A673 (cell line): ENCODE measurements around the gene CCR4. TPM values are rescaled to one million over a fixed set of nuclear protein-coding genes. Genes with fewer than 3 reads are reported as not detected.
"Not testable (repeated sequence)": the region's sequence is repeated elsewhere in the genome, so short reads cannot be mapped to it uniquely, and the experiment has no call there.

Source experiments
- BruUV-seq: library from RNA; stranded (reverse); fragments of 400-500 nt; replicated peaks from 2 replicates; lab custom pipeline; 2021; lab: Mats Ljungman, UMichigan
- CTCF ChIA-PET: fragments of 300-600 bp; sonication (Branson Sonifier 250); formaldehyde crosslinking; loops from one replicate; lab custom pipeline; 2022; ENCODE audit warnings: antibody characterized with exemption; lab: Charles Lee
- POLR2A ChIA-PET: fragments of 300-600 bp; sonication (Branson Sonifier 250); formaldehyde crosslinking; loops from one replicate; lab custom pipeline; 2022; ENCODE audit warnings: antibody characterized with exemption; ENCODE audit not compliant: low non-redundant PET; lab: Charles Lee
- DNase-seq: peaks from one replicate; pipeline ENCODE4 v3.0.0-alpha.2; 2015; ENCODE audit warnings: low spot score
- H3K27ac ChIP-seq: fragments of 200-600 bp; sonication (generic); 2 replicates; pipeline ENCODE4 v1.5.1; 2016; ENCODE audit warnings: mixed run types, low read depth, mild to moderate bottlenecking, mixed read lengths, antibody characterized with exemption, low read length; ENCODE audit not compliant: poor library complexity, severe bottlenecking
- H3K27me3 ChIP-seq: fragments of 200-600 bp; sonication (generic); replicated peaks from 2 replicates; pipeline ENCODE4 v1.6.1; 2017; ENCODE audit warnings: mixed run types, low read depth, mild to moderate bottlenecking, mixed read lengths, antibody characterized with exemption, low read length; ENCODE audit not compliant: insufficient read depth, poor library complexity
- H3K36me3 ChIP-seq: fragments of 200-600 bp; sonication (generic); 2 replicates; pipeline ENCODE4 v1.6.1; 2016; ENCODE audit warnings: mixed run types, mild to moderate bottlenecking, mixed read lengths, antibody characterized with exemption, low read length; ENCODE audit not compliant: insufficient read depth, poor library complexity, severe bottlenecking
- H3K4me1 ChIP-seq: fragments of 200-600 bp; sonication (generic); 2 replicates; pipeline ENCODE4 v1.6.1; 2017; ENCODE audit warnings: mixed run types, mild to moderate bottlenecking, mixed read lengths, antibody characterized with exemption, low read length; ENCODE audit not compliant: insufficient read depth, poor library complexity, severe bottlenecking
- H3K4me3 ChIP-seq: fragments of 200-600 bp; sonication (generic); 2 replicates; pipeline ENCODE4 v1.5.1; 2016; ENCODE audit warnings: low read depth, mixed run types, mild to moderate bottlenecking, mixed read lengths, low read length; ENCODE audit not compliant: poor library complexity, severe bottlenecking
- H3K9me3 ChIP-seq: fragments of 200-600 bp; sonication (generic); 2 replicates; pipeline ENCODE4 v1.6.1; 2016; ENCODE audit warnings: mixed run types, low read depth, mild to moderate bottlenecking, mixed read lengths, antibody characterized with exemption, low read length; ENCODE audit not compliant: poor library complexity, severe bottlenecking
- EZH2 ChIP-seq: fragments of 200-600 bp; sonication (generic); IDR thresholded peaks from 2 replicates; pipeline ENCODE4 v1.6.1; 2017; ENCODE audit warnings: borderline replicate concordance, low read depth, mild to moderate bottlenecking, mixed read lengths, antibody characterized with exemption, low read length; ENCODE audit not compliant: poor library complexity, severe bottlenecking
- intact Hi-C: fragments of 100-400 bp; cut with micrococcal nuclease; formaldehyde crosslinking; loops from one replicate; pipeline ENCODE4 v1.10.0; 2022; ENCODE audit not compliant: unreplicated experiment
- total RNA-seq: library from RNA; stranded (reverse); gene quantifications from 2 replicates; pipeline ENCODE4 v1.2.3, GENCODE V29; 2021
- TF ChIP-seq, protein P1 (sequence below): fragments of 300-800, 200-600 bp; sonication (generic); conservative IDR thresholded peaks from 2 replicates; pipeline ENCODE4 v1.5.1; 2017; ENCODE audit warnings: low read depth, mild to moderate bottlenecking, antibody characterized with exemption, low read length, moderate library complexity, mixed read lengths

The CCR4 gene
- total RNA-seq, 1 experiment from 2014 or later = not detected

DNA sequence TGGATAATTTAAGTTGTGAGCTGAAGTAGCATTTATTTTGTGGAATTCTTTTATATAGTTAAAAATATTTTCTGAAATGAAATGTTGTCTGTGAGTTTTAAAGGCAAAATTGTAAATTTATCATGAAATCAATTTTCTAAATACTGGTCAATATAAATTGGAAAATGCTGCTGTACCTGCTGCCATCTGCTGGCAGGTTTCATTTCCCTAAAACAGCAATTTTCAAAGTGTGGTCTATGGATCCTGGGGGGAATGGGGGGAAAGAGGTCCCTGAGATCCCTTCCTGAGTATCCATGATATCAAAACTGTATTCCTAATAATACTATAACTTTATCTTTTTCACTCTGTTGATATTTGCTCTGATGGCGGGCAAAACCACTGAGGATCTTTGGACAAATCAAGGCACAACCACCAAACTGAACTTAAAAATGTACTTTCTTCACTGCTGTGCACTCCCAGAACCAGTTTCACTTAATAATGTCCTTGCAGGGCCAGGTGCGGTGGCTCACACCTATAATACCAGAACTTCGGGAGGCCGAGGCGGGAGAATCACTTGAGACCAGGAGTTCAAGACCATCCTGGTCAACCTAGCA, 17.2 kb upstream of the CCR4 start:
- no peaks in the 10 kb centered on the region for H3K9me3 ChIP-seq
- no peak overlapping the region for H3K4me3 ChIP-seq
- H3K36me3 ChIP-seq = no peaks in the 10 kb centered on the region
- POLR2A ChIA-PET = no interaction called here
- intact Hi-C loops = loop anchor here (1.0 to 5.0 kb wide), 2 partner anchors 201 to 422 kb away; no protein-coding TSS in a partner anchor
- peak; percentile 40 for DNase-seq
- H3K27ac ChIP-seq = no peak overlapping the region
- no peak for TF ChIP-seq EZH2
- TF ChIP-seq, protein P1, sequence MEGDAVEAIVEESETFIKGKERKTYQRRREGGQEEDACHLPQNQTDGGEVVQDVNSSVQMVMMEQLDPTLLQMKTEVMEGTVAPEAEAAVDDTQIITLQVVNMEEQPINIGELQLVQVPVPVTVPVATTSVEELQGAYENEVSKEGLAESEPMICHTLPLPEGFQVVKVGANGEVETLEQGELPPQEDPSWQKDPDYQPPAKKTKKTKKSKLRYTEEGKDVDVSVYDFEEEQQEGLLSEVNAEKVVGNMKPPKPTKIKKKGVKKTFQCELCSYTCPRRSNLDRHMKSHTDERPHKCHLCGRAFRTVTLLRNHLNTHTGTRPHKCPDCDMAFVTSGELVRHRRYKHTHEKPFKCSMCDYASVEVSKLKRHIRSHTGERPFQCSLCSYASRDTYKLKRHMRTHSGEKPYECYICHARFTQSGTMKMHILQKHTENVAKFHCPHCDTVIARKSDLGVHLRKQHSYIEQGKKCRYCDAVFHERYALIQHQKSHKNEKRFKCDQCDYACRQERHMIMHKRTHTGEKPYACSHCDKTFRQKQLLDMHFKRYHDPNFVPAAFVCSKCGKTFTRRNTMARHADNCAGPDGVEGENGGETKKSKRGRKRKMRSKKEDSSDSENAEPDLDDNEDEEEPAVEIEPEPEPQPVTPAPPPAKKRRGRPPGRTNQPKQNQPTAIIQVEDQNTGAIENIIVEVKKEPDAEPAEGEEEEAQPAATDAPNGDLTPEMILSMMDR = peak; percentile 81
- no peaks in the 10 kb centered on the region for H3K27me3 ChIP-seq
- no TSS peak for BruUV-seq
- CTCF ChIA-PET = interaction anchor here (0.7 kb wide), 2 partner anchors 24 to 423 kb away, joined by 3 to 6 read pairs; no protein-coding TSS in a partner anchor
- H3K4me1 ChIP-seq = no peaks in the 10 kb centered on the region

DNA sequence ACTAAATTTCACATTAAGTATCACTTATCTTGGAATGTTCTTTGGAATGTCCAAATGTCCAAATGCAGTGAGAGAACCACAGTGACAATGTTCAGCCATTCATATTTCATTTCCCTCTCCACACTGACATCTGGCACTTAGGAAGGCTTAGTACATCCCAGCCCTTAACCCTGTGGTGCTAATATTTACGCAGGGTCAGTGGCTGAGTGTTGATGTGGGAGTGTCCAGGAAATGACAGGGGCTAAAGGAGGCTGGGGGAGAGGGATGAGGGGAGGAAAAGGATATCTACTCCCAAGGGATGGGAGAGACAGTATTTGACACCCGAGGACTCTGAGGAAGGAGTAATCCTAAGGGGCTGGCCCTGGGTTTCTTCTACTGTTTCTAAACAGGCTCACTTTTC, 14.1 kb upstream of the CCR4 start:
- H3K27me3 ChIP-seq = no peaks in the 10 kb centered on the region
- intact Hi-C loops = no loop called here
- no peak for TF ChIP-seq EZH2
- TF ChIP-seq, protein P1 = no peak
- H3K9me3 ChIP-seq = no peaks in the 10 kb centered on the region
- H3K4me3 ChIP-seq = no peak overlapping the region
- no peak for DNase-seq
- ChIA-PET CTCF (no interaction called here), POLR2A (no interaction called here)
- H3K4me1 ChIP-seq = no peaks in the 10 kb centered on the region
- H3K27ac ChIP-seq = no peak overlapping the region
- H3K36me3 ChIP-seq = no peaks in the 10 kb centered on the region
- no TSS peak for BruUV-seq

DNA sequence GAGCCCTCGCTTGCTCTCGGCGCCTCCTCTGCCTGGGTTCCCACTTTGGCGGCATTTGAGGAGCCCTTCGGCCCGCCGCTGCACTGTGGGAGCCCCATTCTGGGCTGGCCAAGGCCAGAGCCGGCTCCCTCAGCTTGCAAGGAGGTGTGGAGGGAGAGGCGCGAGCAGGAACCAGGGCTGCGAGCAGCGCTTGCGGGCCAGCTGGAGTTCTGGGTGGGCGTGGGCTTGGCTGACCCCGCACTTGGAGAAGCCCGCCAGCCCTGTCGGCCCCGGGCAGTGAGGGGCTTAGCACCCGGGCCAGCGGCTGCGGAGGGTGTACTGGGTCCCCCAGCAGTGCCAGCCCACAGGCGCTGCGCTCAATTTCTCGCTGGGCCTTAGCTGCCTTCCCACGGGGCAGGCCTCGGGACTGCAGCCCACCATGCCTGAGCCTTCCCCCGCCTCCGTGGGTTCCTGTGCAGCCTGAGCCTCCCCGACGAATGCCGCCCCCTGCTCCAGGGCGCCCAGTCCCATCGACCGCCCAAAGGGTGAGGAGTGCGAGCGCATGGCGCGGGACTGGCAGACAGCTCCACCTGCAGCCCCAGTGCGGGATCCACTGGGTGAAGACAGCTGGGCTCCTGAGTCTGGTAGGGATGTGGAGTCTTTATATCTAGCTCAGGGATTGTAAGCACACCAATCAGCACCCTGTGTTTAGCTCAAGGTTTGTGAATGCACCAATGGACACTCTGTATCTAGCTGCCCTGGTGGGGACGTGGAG, 11.7 kb upstream of the CCR4 start:
- H3K9me3 ChIP-seq, intact Hi-C loops, H3K4me1 ChIP-seq, H3K4me3 ChIP-seq, H3K27ac ChIP-seq, BruUV-seq, H3K27me3 ChIP-seq, DNase-seq, H3K36me3 ChIP-seq, CTCF ChIA-PET, POLR2A ChIA-PET: not testable (repeated sequence)

DNA sequence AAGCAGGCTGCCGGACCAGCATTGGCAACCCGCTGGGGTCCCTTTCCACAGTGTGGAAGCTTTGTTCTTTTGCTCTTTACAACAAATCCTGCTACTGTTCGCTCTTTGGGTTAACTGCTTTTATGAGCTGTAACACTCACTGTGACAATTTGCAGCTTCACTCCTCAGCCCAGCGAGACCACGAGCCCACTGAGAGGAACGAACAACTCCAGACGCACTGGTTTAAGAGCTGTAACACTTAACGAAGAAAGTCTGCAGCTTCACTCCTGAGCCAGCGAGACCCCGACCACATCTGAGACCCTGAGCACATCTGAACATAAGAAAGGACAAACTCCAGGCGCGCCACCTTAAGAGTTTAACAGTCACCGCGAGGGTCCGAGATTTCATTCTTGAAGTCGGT, 10.7 kb upstream of the CCR4 start:
- CTCF ChIA-PET = no interaction called here
- TF ChIP-seq, protein P1 = no peak
- no peak for TF ChIP-seq EZH2
- H3K9me3 ChIP-seq = no peaks in the 10 kb centered on the region
- DNase-seq = no peak
- POLR2A ChIA-PET = no interaction called here
- H3K27ac ChIP-seq = no peak overlapping the region
- H3K27me3 ChIP-seq = no peaks in the 10 kb centered on the region
- no peak overlapping the region for H3K4me3 ChIP-seq
- no TSS peak for BruUV-seq
- intact Hi-C loops = no loop called here
- H3K36me3 ChIP-seq = no peaks in the 10 kb centered on the region
- no peaks in the 10 kb centered on the region for H3K4me1 ChIP-seq
